WERI-Rb-1 (cell line): Measurements from ENCODE around the gene SPTBN1.

Experiments used
- DNase-seq: peaks from one replicate; pipeline ENCODE4 v3.0.0-alpha.2; 2020
- H3K27ac ChIP-seq: fragments of 250-450 bp; sonication (Bioruptor Pico); 2 replicates; pipeline ENCODE4 v1.5.1; 2020; ENCODE audit warnings: mild to moderate bottlenecking, moderate library complexity
- H3K27me3 ChIP-seq: fragments of 250-450 bp; sonication (Bioruptor Pico); 2 replicates; pipeline ENCODE4 v1.5.1; 2021; ENCODE audit warnings: mild to moderate bottlenecking, low read depth, moderate library complexity; ENCODE audit not compliant: insufficient read depth, severe bottlenecking
- H3K36me3 ChIP-seq: fragments of 250-450 bp; sonication (Bioruptor Pico); 2 replicates; pipeline ENCODE4 v1.5.1; 2020; ENCODE audit warnings: mild to moderate bottlenecking, moderate library complexity
- H3K4me3 ChIP-seq: 2 replicates; pipeline ENCODE4 v1.5.1; 2011; ENCODE audit warnings: low read depth, mild to moderate bottlenecking, control low read depth, low read length
- H3K9me3 ChIP-seq: fragments of 250-450 bp; sonication (Bioruptor Pico); 2 replicates; pipeline ENCODE4 v1.5.1; 2021; ENCODE audit warnings: mild to moderate bottlenecking, moderate library complexity; ENCODE audit not compliant: severe bottlenecking
- CTCF ChIP-seq: IDR thresholded peaks from 2 replicates; pipeline ENCODE4 v1.5.1; 2011; ENCODE audit warnings: low read depth, mild to moderate bottlenecking, control low read depth, inconsistent platforms, low read length

Gene SPTBN1

GRCh38 chr2:54626131-54626530 lies 170.0 kb downstream of the SPTBN1 start:
- DNase-seq = no peak
- peaks cover 97% of the 10 kb centered on the region for H3K36me3 ChIP-seq
- H3K9me3 ChIP-seq = no peaks in the 10 kb centered on the region
- no peaks in the 10 kb centered on the region for H3K27me3 ChIP-seq
- H3K27ac ChIP-seq = no peak overlapping the region
- no peak overlapping the region for H3K4me3 ChIP-seq
- no peak for TF ChIP-seq CTCF

- no peak for TF ChIP-seq CTCF
- Histone ChIP-seq H3K27ac (no peak overlapping the region), H3K27me3 (no peaks in the 10 kb centered on the region), H3K4me3 (no peak overlapping the region), H3K36me3 (peaks cover 96% of the 10 kb centered on the region), H3K9me3 (no peaks in the 10 kb centered on the region)
- no peak for DNase-seq
Observed at GRCh38 chr2:54626884-54627283, 170.8 kb downstream of the SPTBN1 start.

DNA sequence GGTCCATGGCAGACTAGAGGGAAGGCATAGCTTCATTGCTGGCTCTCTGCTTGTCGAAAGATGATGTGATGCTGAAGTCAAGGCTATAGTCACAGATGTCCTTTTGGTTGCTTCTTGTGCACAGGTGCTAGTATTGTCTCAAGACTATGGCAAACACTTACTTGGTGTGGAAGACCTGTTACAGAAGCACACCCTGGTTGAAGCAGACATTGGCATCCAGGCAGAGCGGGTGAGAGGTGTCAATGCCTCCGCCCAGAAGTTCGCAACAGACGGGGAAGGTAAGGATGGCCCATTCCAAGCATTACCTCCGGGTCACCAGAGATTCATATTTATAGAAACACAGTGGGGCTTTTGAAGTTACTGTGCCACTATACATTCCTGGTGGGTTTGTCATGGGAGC lies 171.8 kb downstream of the SPTBN1 start:
- H3K36me3 ChIP-seq = peaks cover 95% of the 10 kb centered on the region
- H3K9me3 ChIP-seq = no peaks in the 10 kb centered on the region
- H3K4me3 ChIP-seq = no peak overlapping the region
- H3K27ac ChIP-seq = no peak overlapping the region
- TF ChIP-seq CTCF = no peak
- no peak for DNase-seq
- H3K27me3 ChIP-seq = no peaks in the 10 kb centered on the region

GRCh38 chr2:54628418-54628817 lies 172.3 kb downstream of the SPTBN1 start:
- DNase-seq = no peak
- no peak for TF ChIP-seq CTCF
- H3K27me3 ChIP-seq = no peaks in the 10 kb centered on the region
- no peak overlapping the region for H3K27ac ChIP-seq
- peaks cover 95% of the 10 kb centered on the region for H3K36me3 ChIP-seq
- H3K4me3 ChIP-seq = no peak overlapping the region
- no peaks in the 10 kb centered on the region for H3K9me3 ChIP-seq

DNA sequence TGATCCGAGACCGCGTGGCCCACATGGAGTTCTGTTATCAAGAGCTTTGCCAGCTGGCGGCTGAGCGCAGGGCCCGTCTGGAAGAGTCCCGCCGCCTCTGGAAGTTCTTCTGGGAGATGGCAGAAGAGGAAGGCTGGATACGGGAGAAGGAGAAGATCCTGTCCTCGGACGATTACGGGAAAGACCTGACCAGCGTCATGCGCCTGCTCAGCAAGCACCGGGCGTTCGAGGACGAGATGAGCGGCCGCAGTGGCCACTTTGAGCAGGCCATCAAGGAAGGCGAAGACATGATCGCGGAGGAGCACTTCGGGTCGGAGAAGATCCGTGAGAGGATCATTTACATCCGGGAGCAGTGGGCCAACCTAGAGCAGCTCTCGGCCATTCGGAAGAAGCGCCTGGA lies 172.8 kb downstream of the SPTBN1 start:
- DNase-seq = no peak
- Histone ChIP-seq H3K27ac (no peak overlapping the region), H3K27me3 (no peaks in the 10 kb centered on the region), H3K9me3 (no peaks in the 10 kb centered on the region), H3K36me3 (peaks cover 95% of the 10 kb centered on the region), H3K4me3 (no peak overlapping the region)
- no peak for TF ChIP-seq CTCF

- DNase-seq = no peak
- Histone ChIP-seq H3K4me3 (no peak overlapping the region), H3K27ac (no peak overlapping the region), H3K9me3 (no peaks in the 10 kb centered on the region), H3K36me3 (peaks cover 96% of the 10 kb centered on the region), H3K27me3 (no peaks in the 10 kb centered on the region)
- no peak for TF ChIP-seq CTCF
Observed at GRCh38 chr2:54629390-54629789, 173.3 kb downstream of the SPTBN1 start.
